Nasal cavity respiratory epithelium epithelial cell of viscerocranial mucosa (primary cell): ENCODE results near the gene TNFRSF19. TPM values are rescaled to one million over a fixed set of nuclear protein-coding genes. Genes with fewer than 3 reads are reported as not detected.

Experiments
- total RNA-seq: library from RNA; depleted of rRNA; stranded (reverse); fragments of >200 nt; gene quantifications from 2 replicates; pipeline ENCODE4 v1.2.3, GENCODE V29; 2014

Gene TNFRSF19, protein sequence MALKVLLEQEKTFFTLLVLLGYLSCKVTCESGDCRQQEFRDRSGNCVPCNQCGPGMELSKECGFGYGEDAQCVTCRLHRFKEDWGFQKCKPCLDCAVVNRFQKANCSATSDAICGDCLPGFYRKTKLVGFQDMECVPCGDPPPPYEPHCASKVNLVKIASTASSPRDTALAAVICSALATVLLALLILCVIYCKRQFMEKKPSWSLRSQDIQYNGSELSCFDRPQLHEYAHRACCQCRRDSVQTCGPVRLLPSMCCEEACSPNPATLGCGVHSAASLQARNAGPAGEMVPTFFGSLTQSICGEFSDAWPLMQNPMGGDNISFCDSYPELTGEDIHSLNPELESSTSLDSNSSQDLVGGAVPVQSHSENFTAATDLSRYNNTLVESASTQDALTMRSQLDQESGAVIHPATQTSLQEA
- total RNA-seq, result 0.50 and 3.1 TPM in 2 replicates

DNA sequence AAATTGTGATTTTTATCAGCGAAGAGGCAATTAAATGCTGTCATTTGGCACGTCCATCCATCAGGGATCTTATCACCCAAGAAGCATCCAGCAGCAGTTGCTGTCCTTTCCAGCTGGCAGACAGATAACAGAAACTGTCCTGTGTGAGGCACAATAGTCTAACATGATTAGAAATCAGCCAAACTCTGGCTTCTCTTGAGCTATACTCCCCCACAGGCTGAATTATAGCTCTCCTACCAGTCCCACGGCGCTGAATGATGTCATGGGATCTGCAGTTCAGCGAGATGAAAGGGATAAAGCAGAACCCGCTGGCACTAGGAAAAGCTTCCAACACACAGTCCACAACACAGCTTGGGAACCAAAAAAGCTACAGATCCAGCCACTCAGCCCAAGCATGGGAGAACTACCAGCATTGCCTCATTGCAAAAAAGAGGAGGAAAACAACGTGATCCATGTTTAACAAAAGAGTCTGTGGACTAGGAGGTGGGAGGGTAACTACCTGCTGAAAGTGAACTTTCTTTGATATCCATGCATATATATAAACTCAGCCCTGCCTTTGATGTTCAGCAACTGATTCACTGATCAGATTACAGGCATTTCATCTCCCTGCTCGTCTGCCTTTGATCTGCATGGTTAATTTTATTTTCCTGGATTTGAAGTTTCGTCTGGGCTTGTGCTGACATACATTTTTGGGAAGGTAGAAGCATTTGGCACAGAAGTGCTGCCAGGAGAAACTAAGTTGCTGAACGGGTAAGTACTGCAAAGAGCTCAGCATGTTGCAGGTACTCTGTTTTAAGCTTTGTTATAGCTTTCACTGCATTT is at the start of gene TNFRSF19:
Gene TNFRSF19, plus strand, starts transcription at position 314 of the 822 bp plus-strand sequence. CDS start 19,772 bp downstream, outside the sequence.

Other genes starting within 250 kb of the TNFRSF19 start
- 26.0 and 26.9 TPM in 2 replicates for gene SACS, start 136.7 kb upstream of the TNFRSF19 start, total RNA-seq